ENCODE data around the gene KRT28. TPM values are rescaled to one million over a fixed set of nuclear protein-coding genes. Genes with fewer than 3 reads are reported as not detected.

KRT28 gene
- total and polyA plus RNA-seq, 2 of the 8 experiments (the other 6 are each of a cell fraction or from before 2014, with no cell fraction given): not detected

DNA sequence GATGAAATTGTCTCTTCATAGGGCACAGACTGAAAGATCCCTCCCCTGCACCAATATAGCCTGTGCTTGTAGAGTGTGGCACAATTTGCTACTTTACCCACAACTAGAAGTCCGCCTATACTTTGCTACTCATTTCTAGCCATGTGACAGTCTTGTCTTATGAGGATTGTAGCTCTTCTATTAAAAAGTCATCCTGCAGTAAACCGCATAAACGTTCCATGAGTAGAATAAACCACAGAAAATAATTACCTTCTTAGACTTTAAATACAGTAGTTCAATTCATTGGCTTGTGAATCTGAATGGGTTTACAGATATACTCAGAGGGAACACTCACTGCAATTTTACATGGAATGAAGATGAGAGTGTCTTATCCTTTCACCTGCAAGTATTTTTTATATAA is 21.8 kb downstream of the KRT28 start (continued):
- no peak for TF ChIP-seq KDM1A (IDR thresholded peaks at IDR 0.05; ENCODE audit: borderline replicate concordance, low read length)
- no peak for TF ChIP-seq SP2 (IDR thresholded peaks at IDR 0.05; ENCODE audit: low read length)
- no peak for TF ChIP-seq GABPA (IDR thresholded peaks at IDR 0.05; ENCODE audit: borderline replicate concordance, insufficient read depth, low read length)
- TF ChIP-seq JUN (IDR thresholded peaks at IDR 0.05; ENCODE audit: low read depth, low read length): no peak
- no peak for TF ChIP-seq CBX8 (IDR thresholded peaks at IDR 0.05; ENCODE audit: borderline replicate concordance, low read depth, low read length)
- no peak for TF ChIP-seq TCF12 (IDR thresholded peaks at IDR 0.05; ENCODE audit: low read depth, low read length)
